HS-5 (cell line): ENCODE results near the gene MYO7A.

Experiments used
- DNase-seq: peaks from one replicate; pipeline ENCODE4 v3.0.0-alpha.2; 2012; ENCODE audit warnings: low read depth

The MYO7A gene

DNA sequence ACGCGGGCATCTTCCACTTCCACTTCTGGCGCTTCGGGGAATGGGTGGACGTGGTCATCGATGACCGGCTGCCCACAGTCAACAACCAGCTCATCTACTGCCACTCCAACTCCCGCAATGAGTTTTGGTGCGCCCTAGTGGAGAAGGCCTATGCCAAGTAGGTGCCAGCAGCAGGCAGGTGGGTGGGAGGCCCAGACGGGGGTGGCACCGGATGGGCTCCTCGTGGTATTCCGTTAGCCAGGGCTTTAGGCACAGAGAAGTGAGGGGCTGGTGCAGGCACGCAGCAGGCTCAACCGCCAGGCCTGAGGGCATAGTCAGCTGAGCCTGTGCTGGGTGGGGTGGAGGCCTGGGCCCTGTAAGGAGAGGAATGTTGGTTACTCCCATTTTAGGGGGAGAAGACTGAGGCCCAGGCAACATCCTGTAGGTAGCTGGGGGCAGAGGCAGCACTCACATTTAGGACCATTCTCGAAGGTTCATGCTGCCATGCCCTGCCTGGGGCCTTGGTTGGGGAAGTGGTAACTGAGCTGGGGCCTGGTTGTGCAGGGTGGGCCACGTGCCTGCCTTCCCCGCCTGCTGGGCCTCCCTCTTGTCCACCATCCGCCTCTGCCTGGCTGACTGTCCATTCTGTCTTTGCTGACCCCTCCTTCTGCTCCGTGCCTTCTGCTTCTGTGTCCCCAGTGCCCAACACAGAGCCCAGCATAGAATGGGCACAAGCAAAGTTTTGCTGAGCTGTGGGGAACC lies 15.2 kb upstream of the MYO7A start:
- no peak for DNase-seq

DNA sequence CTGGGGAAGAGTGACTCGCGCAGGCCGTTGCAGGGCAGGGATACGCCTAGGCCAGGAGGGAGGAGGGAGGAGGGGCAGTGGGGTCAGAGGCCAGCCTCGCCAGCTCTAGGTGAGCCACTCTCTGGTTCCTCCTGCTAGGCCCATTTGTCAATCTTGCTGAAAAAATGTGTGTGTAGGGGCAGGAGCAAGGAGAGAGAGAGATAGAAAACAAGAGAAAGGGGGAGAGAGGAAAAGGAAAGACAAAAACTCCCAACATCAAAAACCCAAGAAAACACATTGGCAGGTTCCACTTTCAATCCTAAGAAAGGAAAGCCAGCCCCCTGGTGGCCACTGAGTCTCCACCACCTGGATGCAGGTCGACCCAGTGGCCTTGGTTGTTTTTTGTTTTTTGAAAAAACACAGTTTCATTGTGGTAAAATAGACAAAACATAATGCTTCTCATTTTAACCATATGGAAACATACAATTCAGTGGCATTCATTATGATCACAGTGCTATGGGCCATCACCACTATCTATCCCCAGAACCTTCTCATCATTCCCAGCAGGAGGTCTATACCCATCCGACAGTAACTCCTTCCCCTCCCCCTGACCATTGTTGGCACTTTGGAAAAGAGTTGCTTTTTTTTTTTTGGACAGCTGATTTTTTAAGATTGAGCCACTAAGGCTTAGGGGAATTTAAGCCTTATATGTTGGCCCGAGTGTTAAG lies 14.5 kb upstream of the MYO7A start:
- no peak for DNase-seq

DNA sequence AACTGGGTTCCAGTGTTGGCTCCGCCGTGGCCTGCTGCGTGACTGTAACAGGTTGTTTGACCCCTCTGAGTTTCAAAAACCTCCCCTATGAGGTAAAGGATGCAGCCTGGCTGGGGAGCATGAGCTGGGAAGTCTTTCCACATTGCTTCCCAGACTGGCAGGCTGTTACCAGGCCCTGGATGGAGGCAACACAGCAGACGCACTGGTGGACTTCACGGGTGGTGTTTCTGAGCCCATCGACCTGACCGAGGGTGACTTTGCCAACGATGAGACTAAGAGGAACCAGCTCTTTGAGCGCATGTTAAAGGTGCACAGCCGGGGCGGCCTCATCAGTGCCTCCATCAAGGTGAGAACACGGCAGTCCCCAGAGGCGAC lies 14.0 kb upstream of the MYO7A start:
- no peak for DNase-seq

DNA sequence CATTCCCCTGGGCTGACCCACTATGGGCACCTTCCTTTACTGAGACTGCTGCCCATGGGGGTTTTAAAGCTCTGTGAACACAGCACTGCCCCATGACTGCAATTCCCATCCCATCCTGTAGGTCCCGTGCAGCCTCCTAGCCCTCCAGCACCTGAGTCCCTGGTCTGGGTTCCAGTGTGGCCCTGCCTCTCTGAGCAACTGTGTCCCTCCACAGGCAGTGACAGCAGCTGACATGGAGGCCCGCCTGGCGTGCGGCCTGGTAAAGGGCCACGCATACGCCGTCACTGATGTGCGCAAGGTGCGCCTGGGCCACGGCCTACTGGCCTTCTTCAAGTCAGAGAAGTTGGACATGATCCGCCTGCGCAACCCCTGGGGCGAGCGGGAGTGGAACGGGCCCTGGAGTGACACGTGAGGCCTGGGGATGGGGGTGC lies 12.8 kb upstream of the MYO7A start:
- DNase-seq = no peak

DNA sequence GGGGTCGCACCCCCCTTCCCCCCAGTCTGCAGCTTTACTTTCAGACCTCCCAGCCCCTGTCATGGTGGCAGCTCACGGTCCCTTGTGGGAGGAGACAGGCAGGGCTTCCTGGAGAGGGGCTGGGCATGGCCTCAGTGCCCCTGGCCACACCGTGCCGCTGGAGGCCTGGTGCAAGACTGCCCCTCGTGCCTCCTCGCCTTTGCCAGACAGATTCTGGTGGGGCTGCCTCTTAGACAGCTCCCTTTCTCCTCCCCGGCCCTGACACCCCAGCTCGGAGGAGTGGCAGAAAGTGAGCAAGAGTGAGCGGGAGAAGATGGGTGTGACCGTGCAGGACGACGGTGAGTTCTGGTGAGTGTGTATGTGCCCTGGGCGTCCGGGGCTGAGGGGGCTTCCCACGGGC lies 12.1 kb upstream of the MYO7A start:
- DNase-seq = no peak

GRCh38 chr11:77117492-77117891 lies 10.6 kb upstream of the MYO7A start:
- DNase-seq = no peak

DNA sequence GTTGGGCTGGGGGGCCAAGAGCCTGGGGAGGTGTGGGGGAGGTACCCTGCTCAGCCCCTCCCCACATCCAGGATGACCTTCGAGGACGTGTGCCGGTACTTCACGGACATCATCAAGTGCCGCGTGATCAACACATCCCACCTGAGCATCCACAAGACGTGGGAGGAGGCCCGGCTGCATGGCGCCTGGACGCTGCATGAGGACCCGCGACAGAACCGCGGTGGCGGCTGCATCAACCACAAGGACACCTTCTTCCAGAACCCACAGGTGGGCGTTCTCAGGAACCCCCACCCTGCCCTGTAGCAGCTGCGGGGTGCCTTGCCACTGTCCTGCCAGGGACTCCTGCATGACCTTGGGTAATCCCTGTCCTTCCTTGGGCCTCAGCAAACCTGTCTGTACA lies 10.0 kb upstream of the MYO7A start:
- no peak for DNase-seq

GRCh38 chr11:77118971-77119370 lies 9.1 kb upstream of the MYO7A start:
- no peak for DNase-seq

- DNase-seq = no peak
These were observed 8.5 kb upstream of the MYO7A start for GRCh38 chr11:77119531-77119936.

- DNase-seq = no peak
These were observed 7.5 kb upstream of the MYO7A start for GRCh38 chr11:77120571-77120970.

GRCh38 chr11:77121096-77121640 lies 6.9 kb upstream of the MYO7A start:
- no peak for DNase-seq

GRCh38 chr11:77121876-77122575 lies 6.0 kb upstream of the MYO7A start:
- no peak for DNase-seq

DNA sequence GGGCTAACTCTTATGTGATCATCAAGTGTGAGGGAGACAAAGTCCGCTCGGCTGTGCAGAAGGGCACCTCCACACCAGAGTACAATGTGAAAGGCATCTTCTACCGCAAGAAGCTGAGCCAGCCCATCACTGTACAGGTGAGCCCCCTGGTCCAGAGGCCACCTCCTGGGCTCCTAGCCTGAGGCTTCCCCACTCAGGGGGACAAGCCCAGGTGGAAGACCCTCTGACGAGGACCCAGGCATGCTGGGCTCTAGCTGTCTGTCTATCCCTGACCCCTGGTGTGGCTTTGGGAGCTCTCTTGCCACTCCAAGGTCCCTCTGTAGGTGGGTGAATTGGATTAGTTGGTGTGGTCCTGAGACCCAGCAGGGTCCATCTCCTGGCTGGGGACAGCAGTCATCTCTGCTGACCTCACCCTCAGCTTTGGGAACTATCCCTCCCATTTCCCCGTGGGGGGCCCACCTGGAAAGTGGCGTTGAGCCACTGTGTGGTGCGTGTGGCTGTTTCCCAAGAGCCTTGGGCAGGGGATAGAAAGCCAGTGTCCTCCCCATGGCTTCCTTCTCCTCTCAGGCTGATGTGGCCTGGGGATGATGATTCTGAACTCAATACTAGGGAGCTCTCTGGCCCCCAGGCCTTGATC lies 5.4 kb upstream of the MYO7A start:
- no peak for DNase-seq

GRCh38 chr11:77123591-77123990 lies 4.5 kb upstream of the MYO7A start:
- no peak for DNase-seq

DNA sequence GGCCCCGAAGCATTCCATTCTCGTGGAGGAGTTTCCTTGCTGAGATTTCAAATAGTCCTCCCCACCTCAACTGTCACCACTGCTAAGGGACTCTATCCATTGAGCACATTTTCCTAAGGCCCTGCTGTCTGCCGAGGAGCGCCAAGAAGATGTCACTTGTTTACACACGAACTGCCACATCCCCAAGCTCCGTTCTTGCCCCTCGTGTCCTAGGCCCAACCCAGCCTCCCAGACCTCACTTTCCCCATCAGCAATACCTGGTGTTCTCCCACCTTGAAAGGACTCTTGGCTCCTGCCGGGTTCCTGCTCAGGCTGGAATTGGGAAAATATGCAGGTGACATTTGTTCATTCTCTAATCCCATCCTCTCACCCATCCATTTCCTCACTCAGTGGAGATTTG lies 4.0 kb upstream of the MYO7A start:
- DNase-seq = no peak

GRCh38 chr11:77124488-77124887 lies 3.6 kb upstream of the MYO7A start:
- DNase-seq = no peak

- DNase-seq = no peak
These were observed 2.9 kb upstream of the MYO7A start for GRCh38 chr11:77125191-77125590.

DNA sequence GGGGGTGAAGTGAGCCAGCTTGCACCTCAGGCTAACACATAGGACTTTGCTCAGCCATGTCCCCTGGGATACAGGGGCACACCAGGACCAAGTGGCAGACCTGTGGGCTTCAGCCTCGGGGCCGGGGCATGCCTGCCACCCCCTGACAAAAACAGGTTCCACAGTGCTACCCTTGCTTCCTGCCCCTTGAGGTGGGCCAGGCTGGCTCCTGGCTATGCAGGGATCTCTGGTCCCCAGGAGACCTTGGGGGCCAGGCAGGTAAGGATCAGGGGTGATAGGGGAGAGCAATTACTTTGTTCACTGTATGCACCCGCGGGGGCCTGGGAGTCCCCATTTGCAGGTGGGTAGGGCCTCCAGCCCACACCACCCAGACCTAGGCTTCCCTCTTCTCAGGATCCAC lies 2.4 kb upstream of the MYO7A start:
- no peak for DNase-seq

DNA sequence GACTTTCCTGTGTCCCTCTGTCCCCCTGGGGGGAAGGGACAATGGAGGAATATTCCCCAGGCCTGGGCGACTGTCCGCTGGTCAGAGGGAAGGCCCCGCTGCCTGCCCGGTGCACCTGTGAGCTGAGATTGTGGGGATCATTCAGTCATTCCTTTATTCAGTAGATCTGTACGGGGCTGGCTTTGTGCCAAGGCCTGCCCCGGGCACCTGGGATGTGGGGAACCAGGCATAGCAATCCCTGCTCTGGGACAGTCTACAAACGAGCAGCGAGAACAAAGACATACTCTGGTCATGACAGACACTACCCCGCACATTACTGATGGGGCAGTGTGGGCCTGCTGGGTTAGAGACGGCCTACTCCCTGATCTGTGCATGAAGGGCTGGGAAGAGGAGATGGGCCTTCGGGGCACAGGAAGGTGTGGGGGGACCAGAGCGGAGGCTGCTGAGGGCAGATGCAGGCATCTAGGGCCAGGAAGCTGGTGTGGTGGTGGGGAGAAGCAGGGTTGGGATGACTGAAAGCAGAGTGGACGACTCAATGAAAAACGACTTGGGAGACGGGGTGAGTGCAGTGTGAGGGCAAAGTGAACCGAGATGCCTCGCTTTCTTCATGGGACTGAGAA lies 1.8 kb upstream of the MYO7A start:
- DNase-seq = no peak

- DNase-seq = no peak
These were observed 1.2 kb upstream of the MYO7A start for GRCh38 chr11:77126861-77127234.

DNA sequence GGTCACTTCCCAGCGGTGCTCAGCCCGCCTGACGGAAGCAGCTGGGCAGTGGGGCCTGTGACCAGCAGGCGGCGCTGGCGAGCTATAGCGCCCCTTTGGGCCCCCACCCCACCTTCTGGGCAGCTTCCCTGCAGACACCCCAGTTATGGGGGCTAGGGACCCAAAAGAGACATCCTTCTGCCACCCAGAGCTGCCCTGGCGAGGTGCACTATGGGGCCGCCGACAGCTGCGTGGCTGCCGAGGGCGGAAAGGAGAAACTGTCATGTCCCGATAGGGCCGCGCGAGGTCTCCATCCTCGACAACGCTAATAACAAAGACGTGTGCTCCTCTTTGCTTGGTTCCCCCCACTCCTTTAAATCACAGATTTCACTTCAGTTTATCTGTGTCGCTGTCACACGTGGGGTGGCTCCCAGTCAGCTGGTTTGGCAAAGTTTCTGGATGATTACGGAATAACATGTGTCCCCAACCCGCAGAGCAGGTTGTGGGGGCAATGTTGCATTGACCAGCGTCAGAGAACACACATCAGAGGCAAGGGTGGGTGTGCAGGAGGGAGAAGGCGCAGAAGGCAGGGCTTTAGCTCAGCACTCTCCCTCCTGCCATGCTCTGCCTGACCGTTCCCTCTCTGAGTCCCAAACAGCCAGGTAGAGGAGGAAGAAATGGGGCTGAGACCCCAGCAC lies 673 bp upstream of the MYO7A start:
- no peak for DNase-seq
